HepG2 (cell line): ENCODE measurements around the gene EIF2B1. TPM values are rescaled to one million over a fixed set of nuclear protein-coding genes. Genes with fewer than 3 reads are reported as not detected.

Experiments
- ATAC-seq: fragments of 200-7000 bp; cut with Tn5 transposase; 3 replicates; pipeline ENCODE4 v1.9.1; 2020; ENCODE audit warnings: mild to moderate bottlenecking, moderate library complexity
- BruUV-seq: library from RNA; stranded (reverse); fragments of 400-500 nt; replicated peaks from 2 replicates; lab custom pipeline; 2021; lab: Mats Ljungman, UMichigan
- CTCF ChIA-PET: fragments of 300-600 bp; formaldehyde crosslinking; extraction: SDS; loops from one replicate; lab custom pipeline; 2021; ENCODE audit warnings: low total read pairs, inconsistent platforms, low intra/inter-chr PET ratio; lab: Yijun Ruan, JAX
- POLR2A ChIA-PET: fragments of 350-600 bp; sonication (Branson Sonifier 250); formaldehyde crosslinking; loops from one replicate; lab custom pipeline; 2020; ENCODE audit warnings: antibody characterized with exemption, inconsistent platforms; lab: Yijun Ruan, JAX
- DNase-seq: peaks from one replicate; pipeline ENCODE4 v3.0.0-alpha.2; 2015; ENCODE audit warnings: low spot score
- FAIRE-seq: peaks from 3 replicates; lab custom pipeline; 2011; peaks lifted over from hg19 to GRCh38; lab: Jason Lieb, UNC
- H2AFZ ChIP-seq: one replicate; pipeline ENCODE4 v1.6.1; 2011; ENCODE audit warnings: low read length, inconsistent platforms
- H3K27ac ChIP-seq: fragments of 300-600 bp; 3 replicates; pipeline ENCODE4 v1.8.0; 2011; ENCODE audit warnings: mixed run types, mild to moderate bottlenecking, mixed read lengths, low read length, inconsistent platforms; ENCODE audit not compliant: insufficient read depth; ENCODE audit errors: extremely low read length
- H3K27me3 ChIP-seq, 2 experiments: fragments of 200-600 bp in 1 of 2; 2 replicates in 1 of 2; 3 replicates in 1 of 2; pipeline versions ENCODE4 v1.6.0 to v1.8.0; 2011; ENCODE audit warnings: low read length in 2 of 2, mild to moderate bottlenecking in 2 of 2, moderate library complexity in 2 of 2, inconsistent platforms in 1 of 2; ENCODE audit not compliant: insufficient read depth in 2 of 2, control insufficient read depth in 1 of 2
- H3K36me3 ChIP-seq, 2 experiments: fragments of 200-600 bp in 1 of 2; replicated peaks in 1 of 2; 2 replicates in 1 of 2; 3 replicates in 1 of 2; pipeline versions ENCODE4 v1.5.1 to v1.8.0; 2011; ENCODE audit warnings: low read length in 2 of 2, inconsistent platforms in 1 of 2; ENCODE audit not compliant: insufficient read depth in 2 of 2, control insufficient read depth in 1 of 2
- H3K4me1 ChIP-seq: 2 replicates; pipeline ENCODE4 v1.5.1; 2012; ENCODE audit warnings: low read length, inconsistent platforms; ENCODE audit not compliant: insufficient read depth
- H3K4me2 ChIP-seq: 2 replicates; pipeline ENCODE4 v1.6.0; 2011; ENCODE audit warnings: low read depth, low read length, inconsistent platforms
- H3K4me3 ChIP-seq, 3 experiments: fragments of 200-600 bp in 1 of 3; sonication (generic), shearing (Covaris generic) in 1 of 3; replicated peaks in 1 of 3; 2 replicates each; pipeline ENCODE4 v1.5.1; 2011 to 2016; ENCODE audit warnings: low read length in 3 of 3, inconsistent platforms in 2 of 3, low read depth in 2 of 3, mild to moderate bottlenecking in 2 of 3, control low read depth in 1 of 3, mixed read lengths in 1 of 3; ENCODE audit not compliant: insufficient read depth in 1 of 3
- H3K79me2 ChIP-seq: one replicate; pipeline ENCODE4 v1.6.1; 2011; ENCODE audit warnings: low read length, inconsistent platforms; ENCODE audit not compliant: insufficient read depth
- H3K9ac ChIP-seq: 2 replicates; pipeline ENCODE4 v1.6.0; 2011; ENCODE audit warnings: mild to moderate bottlenecking, low read depth, low read length, inconsistent platforms; ENCODE audit not compliant: insufficient read depth
- H3K9me3 ChIP-seq: 2 replicates; pipeline ENCODE4 v1.5.1; 2012; ENCODE audit warnings: mild to moderate bottlenecking, low read length
- H4K20me1 ChIP-seq: 2 replicates; pipeline ENCODE4 v1.6.0; 2011; ENCODE audit warnings: inconsistent platforms, mild to moderate bottlenecking, low read length, moderate library complexity; ENCODE audit not compliant: insufficient read depth
- ATAD3A ChIP-seq: sonication (generic); formaldehyde crosslinking; IDR thresholded peaks from 2 replicates; pipeline ENCODE4 v1.4.0; 2020; ENCODE audit warnings: missing genetic modification reagents
- GTF3A ChIP-seq: sonication (generic); formaldehyde crosslinking; conservative IDR thresholded peaks from 2 replicates; pipeline ENCODE4 v1.4.0; 2020; ENCODE audit warnings: mild to moderate bottlenecking, missing genetic modification reagents
- KDM5A ChIP-seq: fragments of 200-600 bp; sonication (generic); IDR thresholded peaks from 2 replicates; pipeline ENCODE4 v1.7.0; 2018; ENCODE audit warnings: antibody characterized with exemption, mild to moderate bottlenecking, low read length, borderline replicate concordance
- NCOA1 ChIP-seq: sonication (generic); formaldehyde crosslinking; IDR thresholded peaks from 2 replicates; pipeline ENCODE4 v1.9.0; 2021; ENCODE audit warnings: missing genetic modification reagents
- NR2F6 ChIP-seq, 2 experiments: IDR thresholded peaks; 2 replicates each; pipeline ENCODE4 v1.6.1; 2016; ENCODE audit warnings: antibody characterized with exemption in 1 of 2, mild to moderate bottlenecking in 1 of 2
- PHF21A ChIP-seq: sonication (generic); formaldehyde crosslinking; IDR thresholded peaks from 2 replicates; pipeline ENCODE4 v1.5.0; 2020; ENCODE audit warnings: mild to moderate bottlenecking, missing genetic modification reagents
- YY1 ChIP-seq: IDR thresholded peaks from 2 replicates; pipeline ENCODE4 v1.6.1; 2011; ENCODE audit warnings: low read length, low read depth, moderate library complexity, mild to moderate bottlenecking; ENCODE audit not compliant: insufficient read depth, insufficient replicate concordance
- ZBTB25 ChIP-seq: IDR thresholded peaks from 2 replicates; pipeline ENCODE4 v1.6.1; 2018; ENCODE audit warnings: missing genetic modification reagents
- ZBTB43 ChIP-seq: sonication (generic); formaldehyde crosslinking; conservative IDR thresholded peaks from 2 replicates; pipeline ENCODE4 v1.4.0; 2020; ENCODE audit warnings: missing genetic modification reagents
- ZFX ChIP-seq: sonication (generic); formaldehyde crosslinking; IDR thresholded peaks from 2 replicates; pipeline ENCODE4 v1.4.0; 2020; ENCODE audit warnings: mild to moderate bottlenecking, low read depth, missing genetic modification reagents, moderate library complexity
- ZNF121 ChIP-seq: sonication (generic); formaldehyde crosslinking; IDR thresholded peaks from 2 replicates; pipeline ENCODE4 v1.5.0; 2020; ENCODE audit warnings: mild to moderate bottlenecking, missing genetic modification reagents
- ZNF24 ChIP-seq: fragments of 450-650 bp; IDR thresholded peaks from 2 replicates; pipeline ENCODE4 v1.6.1; 2017; ENCODE audit warnings: antibody characterized with exemption, mild to moderate bottlenecking
- WGBS: methylation state at CpG from one replicate; pipeline ENCODE4 v1.1.6; 2017; ENCODE audit warnings: low lambda C conversion rate; 5-methylcytosine and 5-hydroxymethylcytosine counted together
- in situ Hi-C: cut with HindIII; loops from 2 replicates; pipeline ENCODE4 v1.10.0; 2017; ENCODE audit warnings: low pct_unique_long_range_greater_than_20kb; ENCODE audit not compliant: extremely low pct_ligation_motif_present
- intact Hi-C: fragments of 100-400 bp; cut with micrococcal nuclease; formaldehyde crosslinking; loops from one replicate; pipeline ENCODE4 v1.10.0; 2022; ENCODE audit not compliant: unreplicated experiment
- polyA plus RNA-seq, 8 experiments: library from polyadenylated mRNA; depleted of rRNA in 3 of 8; stranded (reverse) in 7 of 8; unstranded in 1 of 8; fragments of >200 nt; fragmentation: Illumina TruSeq in 4 of 8; extraction: Trizol in 4 of 8; gene quantifications; 2 replicates each; pipeline versions ENCODE4 v1.2.1 to v1.2.3, GENCODE V29; 2011 to 2016; ENCODE audit warnings: low read depth in 4 of 8, missing spikeins in 1 of 8, mixed read lengths in 1 of 8; ENCODE audit not compliant: insufficient read depth in 1 of 8
- total RNA-seq, 5 experiments: library from RNA; depleted of rRNA; stranded (reverse); fragments of >200 nt; fragmentation: Illumina TruSeq; extraction: Trizol; gene quantifications; 2 replicates each; pipeline ENCODE4 v1.2.3, GENCODE V29; 2016; ENCODE audit warnings: low read depth in 1 of 5
- TF ChIP-seq, protein P1 (sequence below): sonication (generic); formaldehyde crosslinking; IDR thresholded peaks from 2 replicates; pipeline ENCODE4 v1.8.1; 2023; ENCODE audit warnings: mild to moderate bottlenecking, missing genetic modification reagents
- TF ChIP-seq, protein P2 (sequence below): sonication (generic); formaldehyde crosslinking; IDR thresholded peaks from 2 replicates; pipeline ENCODE4 v1.8.1; 2023; ENCODE audit warnings: mild to moderate bottlenecking, missing genetic modification reagents, borderline replicate concordance

Gene EIF2B1
- total and polyA plus RNA-seq, 2 of the 13 experiments (the other 11 are each of a cell fraction or from before 2014, with no cell fraction given), result 18.7 to 37.4 TPM

- CTCF ChIA-PET, result no interaction called here
Measured at GRCh38 chr12:123634142-123634561, 666 bp upstream of the EIF2B1 start.

More at GRCh38 chr12:123634142-123634561, 666 bp upstream of the EIF2B1 start:
- H4K20me1 ChIP-seq, result no peaks in the 10 kb centered on the region
- H3K4me1 ChIP-seq, result peaks cover 16% of the 10 kb centered on the region
- H3K27ac ChIP-seq, result peak overlapping the region; percentile 91
- FAIRE-seq, result no peak
- DNase-seq, result no peak
- H3K27me3 ChIP-seq, result no peaks in the 10 kb centered on the region; a peak in 1 of 5 replicates
- POLR2A ChIA-PET, result interaction anchor here (0.9 to 1.3 kb wide), 3 partner anchors 77 to 269 kb away, joined by 3 to 8 read pairs (median 5); partner anchors contain the start of genes ATP6V0A2 and KMT5A
- in situ Hi-C loops (no loop called here), intact Hi-C loops (no loop called here)
- H3K36me3 ChIP-seq, result peaks cover 7 to 14% of the 10 kb centered on the region in 2 experiments; a peak in 4 of 5 replicates
- TSS peak; percentile 94 for BruUV-seq
- peak overlapping the region; percentile 99 for H3K9ac ChIP-seq
- WGBS, result under 1% methylated on average over 19 of the region's 19 CpGs
- TF ChIP-seq PHF21A (CRISPR knock-in tag), result no peak
- peak; percentile 1; the same call in 1 of the 2 replicates for TF ChIP-seq ZFX (CRISPR knock-in tag)
- no peak for TF ChIP-seq ZBTB25 (CRISPR knock-in tag)
- TF ChIP-seq, protein P1, sequence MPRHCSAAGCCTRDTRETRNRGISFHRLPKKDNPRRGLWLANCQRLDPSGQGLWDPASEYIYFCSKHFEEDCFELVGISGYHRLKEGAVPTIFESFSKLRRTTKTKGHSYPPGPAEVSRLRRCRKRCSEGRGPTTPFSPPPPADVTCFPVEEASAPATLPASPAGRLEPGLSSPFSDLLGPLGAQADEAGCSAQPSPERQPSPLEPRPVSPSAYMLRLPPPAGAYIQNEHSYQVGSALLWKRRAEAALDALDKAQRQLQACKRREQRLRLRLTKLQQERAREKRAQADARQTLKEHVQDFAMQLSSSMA (CRISPR knock-in tag), result no peak
- TF ChIP-seq ATAD3A (CRISPR knock-in tag), result no peak
- TF ChIP-seq ZBTB43 (CRISPR knock-in tag), result no peak
- peak; percentile 68 for TF ChIP-seq YY1
- TF ChIP-seq NCOA1 (CRISPR knock-in tag), result no peak
- 0 out of 2 replicates have a peak, but pooled peaks have one; percentile 17 for TF ChIP-seq NR2F6 (IDR thresholded peaks at IDR 0.05)
- no peak for TF ChIP-seq NR2F6 (CRISPR knock-in tag; IDR thresholded peaks at IDR 0.05)
- no peak for TF ChIP-seq ZNF24
- TF ChIP-seq GTF3A (CRISPR knock-in tag), result 0 out of 2 replicates have a peak, but pooled peaks have one; percentile 44
- 0 out of 2 replicates have a peak, but pooled peaks have one; percentile 46 for TF ChIP-seq KDM5A
- TF ChIP-seq ZNF121, result peak; percentile 83
- TF ChIP-seq, protein P2, sequence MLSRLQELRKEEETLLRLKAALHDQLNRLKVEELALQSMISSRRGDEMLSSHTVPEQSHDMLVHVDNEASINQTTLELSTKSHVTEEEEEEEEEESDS (CRISPR knock-in tag), result 0 out of 2 replicates have a peak, but pooled peaks have one; percentile 1
- peaks cover 30% of the 10 kb centered on the region for H3K79me2 ChIP-seq
- no peak overlapping the region for H2AFZ ChIP-seq
- peak; percentile 22; the same call in 2 of the 3 replicates for ATAC-seq
- peak overlapping the region; percentile 82 for H3K4me2 ChIP-seq
- H3K4me3 ChIP-seq, result peak overlapping the region; percentile 91 to 98 (median 94)
- no peaks in the 10 kb centered on the region for H3K9me3 ChIP-seq
